Ectodermal cell (in vitro differentiated cells): ENCODE data around the gene NQO2.
A peak's percentile ranks its signal among the peaks of the same experiment; 100 is the strongest.
"Not testable (repeated sequence)": the region's sequence is repeated elsewhere in the genome, so short reads cannot be mapped to it uniquely, and the experiment has no call there.

Experiments used
- H3K27ac ChIP-seq: 2 replicates; pipeline ENCODE4 v1.7.0; 2013; ENCODE audit warnings: mild to moderate bottlenecking, low read depth, low read length; ENCODE audit not compliant: insufficient read depth, poor library complexity, severe bottlenecking
- H3K27me3 ChIP-seq: 2 replicates; pipeline ENCODE4 v1.7.0; 2013; ENCODE audit warnings: mild to moderate bottlenecking, low read length; ENCODE audit not compliant: insufficient read depth, control insufficient read depth, poor library complexity, severe bottlenecking
- H3K36me3 ChIP-seq: one replicate; pipeline ENCODE4 v1.7.0; 2013; ENCODE audit warnings: low read length; ENCODE audit not compliant: control insufficient read depth, insufficient read depth
- H3K4me1 ChIP-seq: one replicate; pipeline ENCODE4 v1.7.0; 2013; ENCODE audit warnings: low read length; ENCODE audit not compliant: control insufficient read depth, insufficient read depth
- H3K4me3 ChIP-seq: 2 replicates; pipeline ENCODE4 v1.7.0; 2013; ENCODE audit warnings: low read depth, low read length, control low read depth; ENCODE audit not compliant: insufficient read depth
- H3K9me3 ChIP-seq: 2 replicates; pipeline ENCODE4 v1.7.0; 2013; ENCODE audit warnings: mild to moderate bottlenecking, low read length, moderate library complexity; ENCODE audit not compliant: control insufficient read depth
- WGBS, 2 experiments: methylation state at CpG; one replicate each; pipeline ENCODE4 v1.1.7; 2013; ENCODE audit warnings: missing lambda C conversion rate in 2 of 2; 5-methylcytosine and 5-hydroxymethylcytosine counted together

The NQO2 gene

DNA sequence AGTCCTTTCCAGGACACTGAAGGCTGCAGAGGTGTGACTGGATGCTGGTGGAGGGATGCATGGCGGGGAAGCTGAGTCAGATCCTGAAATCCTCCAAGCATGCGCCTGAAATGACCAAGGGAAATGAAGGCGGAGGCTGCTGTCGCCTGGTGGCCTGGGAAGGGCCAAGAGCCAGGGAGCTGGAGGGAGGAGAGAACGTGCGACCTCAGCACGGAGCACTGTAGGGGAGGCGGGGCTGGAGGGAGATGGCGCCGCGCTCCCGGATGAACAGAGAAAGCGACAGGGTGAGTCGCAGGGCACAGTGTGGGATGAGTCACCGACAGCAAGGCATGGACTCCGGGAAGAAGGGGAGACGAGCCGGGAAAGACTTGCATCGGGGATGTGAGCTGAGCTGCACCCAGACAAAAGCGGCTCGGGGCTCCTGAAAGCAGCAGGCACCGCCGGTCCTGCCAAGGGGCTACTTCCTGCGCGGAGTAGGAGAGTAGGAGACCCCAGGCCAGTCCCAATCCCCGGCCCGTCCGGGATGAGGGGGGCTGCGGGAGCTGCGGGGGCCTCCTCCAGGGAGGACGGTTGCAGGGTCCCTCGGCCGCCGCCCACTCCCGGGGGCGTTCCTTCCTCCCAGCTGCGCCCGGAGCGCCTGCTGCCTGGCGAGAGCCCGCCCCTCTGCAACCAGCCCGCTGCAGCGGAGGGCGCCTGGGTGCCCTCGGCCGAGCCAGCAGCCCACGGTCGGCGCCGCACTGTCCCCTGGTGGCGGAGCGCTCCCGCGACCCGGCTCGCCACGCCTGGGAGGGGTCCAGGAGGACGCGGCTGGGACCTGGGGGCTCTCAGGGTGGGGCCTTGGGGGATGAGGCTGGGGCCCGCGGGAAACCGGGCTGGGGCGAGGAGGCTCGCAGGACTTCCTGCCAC, 11.0 kb upstream of the NQO2 start:
- peaks cover 12% of the 10 kb centered on the region for H3K4me1 ChIP-seq
- no peaks in the 10 kb centered on the region for H3K9me3 ChIP-seq
- H3K36me3 ChIP-seq: no peaks in the 10 kb centered on the region
- peak overlapping the region; percentile 100 for H3K27ac ChIP-seq
- WGBS, 2 experiments: 0 to 1% methylated on average over 64 of the region's 64 CpGs
- peak overlapping the region; percentile 56 for H3K4me3 ChIP-seq
- H3K27me3 ChIP-seq: no peaks in the 10 kb centered on the region

DNA sequence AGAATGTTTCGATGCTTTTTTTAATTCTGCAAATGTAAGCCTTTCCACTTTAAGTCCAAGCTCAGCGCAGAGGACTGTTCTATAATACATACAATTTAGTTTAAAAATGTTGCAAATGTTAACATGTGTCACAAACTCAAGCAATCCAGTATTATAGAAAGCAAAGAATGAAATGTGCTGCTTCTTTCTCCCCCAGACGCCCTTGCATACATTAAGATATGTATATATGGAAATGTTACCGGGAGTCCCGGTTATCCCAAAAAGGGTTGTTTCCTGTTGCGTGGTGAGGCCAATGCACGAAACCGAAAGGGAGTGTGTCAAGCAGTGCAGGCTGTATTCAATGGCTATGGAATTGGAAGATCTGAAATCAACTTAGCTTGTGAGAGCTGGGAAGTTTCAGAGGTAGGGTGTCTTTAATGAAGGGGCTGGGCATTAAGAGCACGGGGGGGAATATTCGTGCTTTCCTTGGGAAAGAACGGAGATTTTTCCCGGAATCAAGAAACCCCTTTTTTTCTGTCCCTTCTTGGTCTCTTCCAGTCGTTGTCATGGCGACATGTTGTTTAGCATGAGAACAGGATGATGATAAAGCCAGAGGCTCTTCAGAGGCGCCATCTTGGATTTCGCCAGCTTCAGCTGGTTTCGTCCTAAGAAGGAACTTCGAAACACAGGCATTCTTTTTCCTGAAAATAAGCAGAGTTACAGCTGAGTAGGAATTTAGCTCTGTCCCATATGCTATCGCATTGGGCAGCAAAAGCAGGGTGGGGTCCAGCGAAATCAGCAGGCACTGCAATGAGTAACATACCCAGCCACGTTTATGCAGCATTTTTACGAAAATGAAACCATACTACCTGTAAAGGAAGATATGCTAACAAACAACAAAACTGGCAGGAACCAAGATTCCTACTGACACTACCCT, 10.1 kb upstream of the NQO2 start:
- WGBS, 2 experiments: 6% methylated on average over 21 to 22 of the region's 22 CpGs
- Histone ChIP-seq H3K27ac (peak overlapping the region; percentile 100), H3K4me3 (peak overlapping the region; percentile 56), H3K36me3 (no peaks in the 10 kb centered on the region), H3K9me3 (no peaks in the 10 kb centered on the region), H3K27me3 (no peaks in the 10 kb centered on the region), H3K4me1 (peaks cover 12% of the 10 kb centered on the region)

DNA sequence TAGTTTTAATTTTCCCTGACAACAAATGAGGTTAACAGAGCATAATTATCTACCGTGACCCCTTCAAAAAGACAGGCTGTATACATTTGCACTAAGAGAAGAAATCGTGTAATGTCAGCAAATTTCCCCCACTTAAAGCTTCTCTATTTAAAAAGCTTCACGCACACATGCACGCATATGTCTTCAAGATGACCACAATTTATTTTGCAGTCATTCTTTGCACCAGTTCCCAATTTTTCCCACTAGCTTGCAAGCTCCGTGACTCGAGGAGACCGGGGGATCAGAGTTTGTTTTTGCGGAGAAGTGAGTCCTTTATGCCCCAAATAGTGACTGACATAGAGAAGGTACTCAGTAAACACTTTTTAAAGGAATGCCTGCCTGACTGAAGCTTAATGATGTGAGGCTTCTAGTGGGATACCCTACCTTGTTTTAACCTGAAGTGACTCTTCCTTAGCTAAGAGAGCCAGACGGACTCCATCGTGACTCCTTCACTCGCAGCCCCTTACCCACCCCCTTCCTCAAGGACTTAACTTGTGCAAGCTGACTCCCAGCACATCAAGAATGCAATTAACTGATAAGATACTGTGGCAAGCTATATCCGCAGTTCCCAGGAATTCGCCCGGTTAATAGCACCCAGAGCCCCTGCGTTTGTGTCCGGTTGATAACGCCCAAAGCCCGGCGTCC, 9.3 kb upstream of the NQO2 start:
- Histone ChIP-seq H3K27ac (peak overlapping the region; percentile 100), H3K36me3 (no peaks in the 10 kb centered on the region), H3K27me3 (no peaks in the 10 kb centered on the region), H3K4me3 (peak overlapping the region; percentile 56), H3K4me1 (peaks cover 12% of the 10 kb centered on the region), H3K9me3 (no peaks in the 10 kb centered on the region)
- WGBS, 2 experiments: 85 to 87% methylated on average over 19 of the region's 19 CpGs

- no peaks in the 10 kb centered on the region for H3K9me3 ChIP-seq
- no peaks in the 10 kb centered on the region for H3K27me3 ChIP-seq
- H3K4me1 ChIP-seq: peaks cover 12% of the 10 kb centered on the region
- 93 to 95% methylated on average over 10 of the region's 10 CpGs for WGBS, 2 experiments
- no peak overlapping the region for H3K4me3 ChIP-seq
- H3K27ac ChIP-seq: no peak overlapping the region
- H3K36me3 ChIP-seq: no peaks in the 10 kb centered on the region
Observed at GRCh38 chr6:2990932-2991506, 8.7 kb upstream of the NQO2 start.

- Histone ChIP-seq H3K4me1 (peaks cover 12% of the 10 kb centered on the region), H3K9me3 (no peaks in the 10 kb centered on the region), H3K27me3 (no peaks in the 10 kb centered on the region), H3K27ac (no peak overlapping the region), H3K4me3 (no peak overlapping the region), H3K36me3 (no peaks in the 10 kb centered on the region)
- 96% methylated on average over 6 of the region's 6 CpGs for WGBS, 2 experiments
Observed at GRCh38 chr6:2992330-2992979, 7.2 kb upstream of the NQO2 start.

GRCh38 chr6:2993755-2994317, 5.9 kb upstream of the NQO2 start:
- no peaks in the 10 kb centered on the region for H3K36me3 ChIP-seq
- H3K27ac ChIP-seq: no peak overlapping the region
- 94% methylated on average over 3 of the region's 4 CpGs for WGBS, 2 experiments
- H3K4me3 ChIP-seq: no peak overlapping the region
- peaks cover 4% of the 10 kb centered on the region for H3K27me3 ChIP-seq
- no peaks in the 10 kb centered on the region for H3K9me3 ChIP-seq
- H3K4me1 ChIP-seq: peaks cover 10% of the 10 kb centered on the region

DNA sequence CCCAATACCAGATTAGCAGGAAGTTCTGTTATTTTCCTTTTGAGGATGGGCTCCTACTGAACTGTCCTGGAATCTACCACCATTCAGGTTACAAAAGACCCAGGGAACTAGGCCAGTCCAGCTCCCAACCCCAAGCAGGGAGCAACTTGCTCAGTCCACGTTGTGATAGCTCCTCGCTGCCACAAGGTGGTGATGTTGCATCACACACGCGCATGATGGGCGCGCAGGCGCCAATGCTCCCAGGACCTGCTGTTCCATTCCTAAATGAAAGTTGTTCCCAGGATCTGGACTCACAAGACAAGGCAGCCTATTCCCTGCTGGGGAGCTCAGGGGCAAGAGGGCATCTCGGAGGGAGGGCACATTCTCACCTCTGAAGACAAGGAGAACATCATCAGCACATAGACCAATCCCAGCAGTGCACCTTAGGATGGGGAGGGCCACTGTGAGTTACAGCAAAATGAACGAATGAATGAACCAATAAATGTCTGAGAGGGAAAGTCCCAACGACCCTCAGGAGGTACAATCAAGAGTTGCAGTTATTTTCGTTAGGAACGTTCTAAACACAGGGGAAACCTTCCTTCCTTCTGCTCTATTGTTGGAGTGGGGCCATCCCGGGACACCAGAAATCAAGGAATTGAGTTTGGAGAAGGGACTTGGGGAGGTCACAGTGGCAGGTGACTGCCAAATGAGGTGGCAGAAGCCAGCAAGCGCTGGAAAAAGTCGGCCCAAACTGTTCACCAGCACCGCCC, 1.3 kb upstream of the NQO2 start:
- not testable (repeated sequence) for H3K36me3 ChIP-seq, H3K27ac ChIP-seq, H3K9me3 ChIP-seq, H3K4me1 ChIP-seq
- WGBS, 2 experiments: 4 to 8% methylated on average over 8 to 9 of the region's 16 CpGs
- peak overlapping the region; percentile 51 for H3K4me3 ChIP-seq
- H3K27me3 ChIP-seq: peaks cover 13% of the 10 kb centered on the region

DNA sequence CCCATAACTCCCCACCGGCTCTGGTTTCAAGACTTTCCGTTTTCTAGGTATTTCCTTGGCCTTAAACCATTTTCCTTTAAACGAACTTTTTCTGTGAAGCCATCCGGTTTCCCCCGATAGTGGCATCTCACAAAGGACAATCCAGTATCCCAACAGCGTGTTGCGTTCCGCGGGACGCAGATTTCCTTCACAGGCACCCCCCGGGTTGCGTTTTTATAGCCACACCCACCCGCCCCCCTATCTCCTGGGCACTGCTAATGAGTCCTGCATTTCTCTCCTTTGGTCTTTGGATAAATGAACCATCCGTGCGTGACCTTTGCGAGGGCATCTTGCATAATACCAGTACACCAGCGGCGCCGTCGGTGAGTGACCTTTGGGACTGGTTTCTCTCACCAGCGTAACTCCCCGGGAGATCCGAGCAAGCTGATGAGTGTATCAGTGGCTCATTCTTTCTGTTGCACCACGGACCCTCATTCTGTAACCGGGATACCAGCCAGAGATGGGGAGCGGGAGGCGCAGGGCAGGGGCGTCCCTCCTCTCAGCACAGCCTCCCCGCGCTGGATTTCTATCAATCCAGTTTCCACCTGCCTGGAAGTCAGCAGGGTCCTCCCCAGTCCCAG, 586 bp upstream of the NQO2 start:
- Histone ChIP-seq H3K27me3 (peaks cover 13% of the 10 kb centered on the region), H3K4me3 (peak overlapping the region; percentile 51), H3K27ac (peak overlapping the region; percentile 2), H3K4me1 (peaks cover 8% of the 10 kb centered on the region), H3K9me3 (no peaks in the 10 kb centered on the region), H3K36me3 (no peaks in the 10 kb centered on the region)
- WGBS, 2 experiments: 1% methylated on average over 30 of the region's 30 CpGs
